Gastroesophageal sphincter (tissue), 4 donors: ENCODE measurements around the gene GRXCR1. TPM values are rescaled to one million over a fixed set of nuclear protein-coding genes. Genes with fewer than 3 reads are reported as not detected.

Experiments
- ATAC-seq: fragments of 150-250 bp; one replicate; pipeline ENCODE4 v1.9.1; 2016; ENCODE audit warnings: mild to moderate bottlenecking, moderate library complexity
- H3K27ac ChIP-seq, 4 donors: fragments of 200-600 bp; sonication (generic) in 3 of 4; 1 replicate in 3 of 4; 2 replicates in 1 of 4; pipeline ENCODE4 v1.5.1; 2016 to 2019
- H3K27me3 ChIP-seq: fragments of 200-600 bp; sonication (generic); one replicate; pipeline ENCODE4 v1.5.1; 2019
- H3K36me3 ChIP-seq, 2 donors: fragments of 200-600 bp; sonication (generic); one replicate each; pipeline ENCODE4 v1.5.1; 2019; ENCODE audit warnings: control low read depth in 1 of 2
- H3K4me1 ChIP-seq, 3 donors: fragments of 200-600 bp; sonication (generic); 1 replicate in 2 of 3; 2 replicates in 1 of 3; pipeline ENCODE4 v1.5.1; 2016 to 2019; ENCODE audit warnings: control low read depth in 2 of 3
- H3K4me3 ChIP-seq, 2 donors: fragments of 200-600 bp; sonication (generic); one replicate each; pipeline ENCODE4 v1.5.1; 2019; ENCODE audit warnings: mild to moderate bottlenecking in 1 of 2, moderate library complexity in 1 of 2
- H3K9me3 ChIP-seq, 3 donors: fragments of 200-600 bp; sonication (generic); one replicate each; pipeline ENCODE4 v1.5.1; 2017 to 2019; ENCODE audit warnings: control low read depth in 2 of 3
- EP300 ChIP-seq: sonication (generic); formaldehyde crosslinking; IDR thresholded peaks from one replicate; pipeline ENCODE4 v1.6.1; 2017; ENCODE audit warnings: antibody characterized with exemption, mild to moderate bottlenecking
- POLR2A ChIP-seq, 2 donors: fragments of 450-650 bp; IDR thresholded peaks; one replicate each; pipeline ENCODE4 v1.6.1; 2017; ENCODE audit warnings: antibody characterized with exemption in 2 of 2, mild to moderate bottlenecking in 2 of 2, moderate library complexity in 1 of 2
- POLR2AphosphoS5 ChIP-seq: sonication (generic); formaldehyde crosslinking; IDR thresholded peaks from one replicate; pipeline ENCODE4 v1.6.1; 2017; ENCODE audit warnings: antibody characterized with exemption
- WGBS, 2 donors: methylation state at CpG; one replicate each; pipeline ENCODE4 v1.1.5; 2018; ENCODE audit warnings: low coverage in 1 of 2; 5-methylcytosine and 5-hydroxymethylcytosine counted together
- total RNA-seq, 4 donors: library from RNA; depleted of rRNA; stranded (reverse); fragments of >200 nt; gene quantifications; one replicate each; pipeline ENCODE4 v1.1.0, GENCODE V29; 2016
- TF ChIP-seq, protein P1 (sequence below), 4 experiments: fragments of 200-600 bp in 2 of 4; fragments of 450-650 bp in 2 of 4; sonication (generic) in 1 of 4; IDR thresholded peaks; one replicate each; pipeline ENCODE4 v1.5.1; 2017 to 2019; ENCODE audit warnings: antibody characterized with exemption in 4 of 4, mild to moderate bottlenecking in 2 of 4, moderate library complexity in 2 of 4

GRXCR1 gene
- total RNA-seq: not detected

DNA sequence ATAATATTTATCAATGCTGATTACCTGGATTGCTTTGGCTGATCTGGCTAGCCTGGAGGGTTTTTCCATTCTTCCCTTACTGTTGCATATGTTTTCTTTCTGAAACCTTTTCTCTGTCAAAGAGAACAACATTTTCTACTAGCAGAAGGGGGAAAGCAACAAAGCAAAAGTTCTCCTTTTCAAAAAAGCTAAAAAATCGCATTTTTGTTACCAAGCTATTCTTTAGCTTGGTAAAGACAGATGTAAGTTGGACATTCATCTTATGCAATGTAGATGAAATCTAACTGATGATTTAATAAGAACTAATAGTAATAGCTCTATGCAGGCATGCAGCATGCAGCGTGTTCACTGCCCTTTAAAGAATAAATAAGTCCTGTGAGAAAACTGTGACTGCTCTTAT, at the start of gene GRXCR1:
TSS of gene GRXCR1 (plus strand) at position 301 of the 400 bp plus-strand sequence. CDS start 554 bp downstream, outside the sequence.
- no peaks in the 10 kb centered on the region for H3K9me3 ChIP-seq
- no peak within 1 kb of the TSS for H3K4me3 ChIP-seq
- no peak within 1 kb of the TSS for H3K27ac ChIP-seq
- peaks cover 7% of the 10 kb centered on the region for H3K27me3 ChIP-seq
- H3K36me3 ChIP-seq: no peaks in the 10 kb centered on the region
- no peaks in the 10 kb centered on the region for H3K4me1 ChIP-seq
- ATAC-seq: no peak
- TF ChIP-seq EP300 (no peak), POLR2AphosphoS5 (no peak), POLR2A (IDR thresholded peaks at IDR 0.05) (no peak)
- TF ChIP-seq, protein P1, sequence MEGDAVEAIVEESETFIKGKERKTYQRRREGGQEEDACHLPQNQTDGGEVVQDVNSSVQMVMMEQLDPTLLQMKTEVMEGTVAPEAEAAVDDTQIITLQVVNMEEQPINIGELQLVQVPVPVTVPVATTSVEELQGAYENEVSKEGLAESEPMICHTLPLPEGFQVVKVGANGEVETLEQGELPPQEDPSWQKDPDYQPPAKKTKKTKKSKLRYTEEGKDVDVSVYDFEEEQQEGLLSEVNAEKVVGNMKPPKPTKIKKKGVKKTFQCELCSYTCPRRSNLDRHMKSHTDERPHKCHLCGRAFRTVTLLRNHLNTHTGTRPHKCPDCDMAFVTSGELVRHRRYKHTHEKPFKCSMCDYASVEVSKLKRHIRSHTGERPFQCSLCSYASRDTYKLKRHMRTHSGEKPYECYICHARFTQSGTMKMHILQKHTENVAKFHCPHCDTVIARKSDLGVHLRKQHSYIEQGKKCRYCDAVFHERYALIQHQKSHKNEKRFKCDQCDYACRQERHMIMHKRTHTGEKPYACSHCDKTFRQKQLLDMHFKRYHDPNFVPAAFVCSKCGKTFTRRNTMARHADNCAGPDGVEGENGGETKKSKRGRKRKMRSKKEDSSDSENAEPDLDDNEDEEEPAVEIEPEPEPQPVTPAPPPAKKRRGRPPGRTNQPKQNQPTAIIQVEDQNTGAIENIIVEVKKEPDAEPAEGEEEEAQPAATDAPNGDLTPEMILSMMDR (IDR thresholded peaks at IDR 0.05): no peak
- 70 to 89% methylated on average over 2 of the region's 2 CpGs for WGBS, 2 donors

DNA sequence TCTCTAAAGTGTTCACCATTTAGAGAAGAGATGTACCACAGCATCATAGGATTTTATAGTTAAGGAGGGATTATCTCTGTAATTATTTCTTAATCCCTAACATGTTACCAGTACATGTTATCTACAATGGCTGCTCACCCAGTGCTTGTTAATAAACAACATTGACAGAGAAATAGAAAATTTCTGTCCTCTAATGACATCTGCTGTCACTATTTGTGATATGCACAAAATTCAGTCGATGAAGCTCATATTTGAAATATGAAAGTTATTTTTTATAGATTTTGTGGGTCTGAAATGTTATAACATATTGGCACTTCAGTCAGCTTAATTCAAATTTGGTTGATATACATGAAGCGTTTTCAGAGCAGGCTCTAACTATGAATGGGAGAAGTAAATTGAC, 48.8 kb upstream of the GRXCR1 start:
- Histone ChIP-seq H3K36me3 (no peaks in the 10 kb centered on the region), H3K9me3 (no peaks in the 10 kb centered on the region), H3K27ac (no peak overlapping the region), H3K4me3 (no peak overlapping the region), H3K4me1 (no peaks in the 10 kb centered on the region), H3K27me3 (no peaks in the 10 kb centered on the region)
- ATAC-seq: no peak
- 65 to 73% methylated on average over 2 of the region's 2 CpGs for WGBS, 2 donors
- no peak for TF ChIP-seq POLR2A (IDR thresholded peaks at IDR 0.05)
- TF ChIP-seq, protein P1 (IDR thresholded peaks at IDR 0.05): no peak
- no peak for TF ChIP-seq EP300
- no peak for TF ChIP-seq POLR2AphosphoS5

DNA sequence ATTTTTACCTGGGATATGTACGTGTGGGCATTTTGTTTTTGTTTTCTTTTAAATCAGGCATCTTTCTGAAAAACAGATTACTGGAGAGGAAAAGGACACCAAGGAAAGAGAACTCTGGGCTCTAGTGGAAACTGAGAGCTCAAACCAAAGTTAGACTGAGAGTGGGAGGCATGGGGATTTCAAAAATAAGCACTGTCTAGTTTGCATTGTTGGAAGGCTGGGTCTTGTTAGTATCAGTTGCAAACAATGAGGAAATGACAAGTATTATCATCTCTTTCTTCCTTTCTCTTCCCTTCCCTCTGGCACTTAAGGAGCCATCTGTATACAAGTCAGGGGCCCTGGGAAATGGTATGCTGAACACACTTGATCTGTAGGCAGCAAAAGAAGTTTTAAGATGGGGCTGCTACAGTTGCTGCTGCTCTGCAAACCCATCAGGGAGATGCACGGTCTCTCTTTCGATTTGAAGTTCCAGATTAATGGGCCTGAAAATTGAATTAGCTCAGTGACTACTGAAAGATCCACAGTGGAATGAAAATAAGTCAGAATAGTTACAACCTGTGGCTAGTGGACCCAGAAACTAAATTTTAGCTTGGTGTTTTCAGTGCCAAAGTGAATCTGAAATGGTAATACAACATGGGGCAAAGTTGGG, 48.0 kb upstream of the GRXCR1 start:
- TF ChIP-seq, protein P1 (IDR thresholded peaks at IDR 0.05): no peak
- TF ChIP-seq EP300 (no peak), POLR2A (IDR thresholded peaks at IDR 0.05) (no peak), POLR2AphosphoS5 (no peak)
- 66 to 81% methylated on average over 3 of the region's 3 CpGs for WGBS, 2 donors
- H3K4me3 ChIP-seq: no peak overlapping the region
- no peaks in the 10 kb centered on the region for H3K36me3 ChIP-seq
- ATAC-seq: no peak
- peaks cover 0 to 4% (median 0%) of the 10 kb centered on the region in 3 donors for H3K9me3 ChIP-seq
- H3K27me3 ChIP-seq: no peaks in the 10 kb centered on the region
- H3K27ac ChIP-seq: no peak overlapping the region
- H3K4me1 ChIP-seq: no peaks in the 10 kb centered on the region

DNA sequence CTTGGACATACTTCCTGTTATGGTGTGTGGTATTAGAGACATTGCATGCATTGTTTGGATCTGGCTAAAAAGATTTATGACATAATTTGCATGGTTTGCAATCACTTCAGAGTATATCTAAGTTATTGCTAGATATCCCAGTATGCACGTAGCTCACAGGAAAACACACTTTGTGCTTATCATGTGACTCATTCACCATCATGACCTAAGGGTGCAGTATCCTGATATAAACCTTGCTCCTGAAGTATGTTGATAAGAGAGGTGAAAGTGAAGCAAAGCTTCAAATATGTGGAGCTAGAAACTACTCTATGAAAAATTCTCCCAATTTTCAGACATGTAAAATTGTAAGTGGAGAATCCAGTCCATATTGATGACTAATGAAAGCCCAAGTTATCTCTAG, 46.9 kb upstream of the GRXCR1 start:
- H3K9me3 ChIP-seq: peaks cover 0 to 13% (median 0%) of the 10 kb centered on the region in 3 donors
- no peaks in the 10 kb centered on the region for H3K27me3 ChIP-seq
- TF ChIP-seq POLR2AphosphoS5 (no peak), POLR2A (IDR thresholded peaks at IDR 0.05) (no peak), EP300 (no peak)
- TF ChIP-seq, protein P1 (IDR thresholded peaks at IDR 0.05): no peak
- H3K4me1 ChIP-seq: no peaks in the 10 kb centered on the region
- H3K27ac ChIP-seq: no peak overlapping the region
- H3K4me3 ChIP-seq: no peak overlapping the region
- WGBS, 2 donors: 0 to 21% methylated on average over 1 of the region's 1 CpG
- ATAC-seq: no peak
- no peaks in the 10 kb centered on the region for H3K36me3 ChIP-seq

DNA sequence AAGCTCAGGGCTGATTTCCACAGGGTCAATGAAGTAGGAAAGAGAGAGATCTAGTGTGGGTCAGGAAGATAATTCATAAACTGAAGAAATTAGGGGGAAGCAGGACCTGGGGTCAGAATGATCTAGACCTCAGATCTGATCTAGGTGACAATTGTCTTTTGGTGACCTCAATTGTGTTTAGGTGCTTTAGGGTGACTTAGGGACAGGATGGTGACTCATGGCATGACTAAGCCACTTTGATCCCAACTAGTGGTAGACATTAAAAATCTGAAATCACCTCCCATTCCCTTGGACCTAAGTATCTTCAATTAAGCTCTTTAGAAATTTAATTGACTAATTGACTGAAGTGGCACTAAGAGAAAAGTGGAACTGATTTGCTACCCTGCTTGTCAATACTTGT, 36.7 kb upstream of the GRXCR1 start:
- Histone ChIP-seq H3K4me1 (no peaks in the 10 kb centered on the region), H3K27me3 (peaks cover 2% of the 10 kb centered on the region), H3K4me3 (no peak overlapping the region), H3K36me3 (no peaks in the 10 kb centered on the region), H3K27ac (no peak overlapping the region), H3K9me3 (peaks cover 0 to 4% (median 0%) of the 10 kb centered on the region in 3 donors)
- no peak for ATAC-seq
- TF ChIP-seq POLR2AphosphoS5: no peak
- no peak for TF ChIP-seq EP300
- no peak for TF ChIP-seq POLR2A (IDR thresholded peaks at IDR 0.05)
- TF ChIP-seq, protein P1 (IDR thresholded peaks at IDR 0.05): no peak
